Endodermal cell (in vitro differentiated cells): ENCODE data around the gene PTX4. TPM values are rescaled to one million over a fixed set of nuclear protein-coding genes. Genes with fewer than 3 reads are reported as not detected.
A peak's percentile ranks its signal among the peaks of the same experiment; 100 is the strongest.

Source experiments
- DNase-seq: peaks from one replicate; pipeline ENCODE4 v3.0.0-alpha.2; 2017
- H3K27ac ChIP-seq: 2 replicates; pipeline ENCODE4 v1.5.1; 2013; ENCODE audit warnings: mild to moderate bottlenecking, low read depth, low read length, moderate library complexity
- H3K27me3 ChIP-seq: 2 replicates; pipeline ENCODE4 v1.6.1; 2013; ENCODE audit warnings: mild to moderate bottlenecking, low read length, moderate library complexity; ENCODE audit not compliant: insufficient read depth, control insufficient read depth, poor library complexity, severe bottlenecking
- H3K36me3 ChIP-seq: 2 replicates; pipeline ENCODE4 v1.7.0; 2013; ENCODE audit warnings: mild to moderate bottlenecking, low read length, moderate library complexity; ENCODE audit not compliant: control insufficient read depth, insufficient read depth
- H3K4me1 ChIP-seq: one replicate; pipeline ENCODE4 v1.7.0; 2013; ENCODE audit warnings: low read length; ENCODE audit not compliant: control insufficient read depth, insufficient read depth
- H3K4me3 ChIP-seq: 2 replicates; pipeline ENCODE4 v1.5.1; 2013; ENCODE audit warnings: mild to moderate bottlenecking, low read length, moderate library complexity
- H3K9ac ChIP-seq: 2 replicates; pipeline ENCODE4 v1.6.1; 2013; ENCODE audit warnings: mild to moderate bottlenecking, low read length, moderate library complexity; ENCODE audit not compliant: poor library complexity, severe bottlenecking; ENCODE audit errors: extremely low read depth
- H3K9me3 ChIP-seq: 2 replicates; pipeline ENCODE4 v1.6.1; 2013; ENCODE audit warnings: mild to moderate bottlenecking, low read length, moderate library complexity; ENCODE audit not compliant: control insufficient read depth
- H3K27ac Mint-ChIP-seq: 2 replicates; pipeline ENCODE4 v1.8.0; 2020; ENCODE audit warnings: mixed read lengths
- H3K27me3 Mint-ChIP-seq: 2 replicates; pipeline ENCODE4 v1.8.0; 2021; ENCODE audit warnings: mild to moderate bottlenecking, mixed read lengths; ENCODE audit not compliant: insufficient read depth
- H3K36me3 Mint-ChIP-seq: 2 replicates; pipeline ENCODE4 v1.8.0; 2020; ENCODE audit warnings: low read depth, mixed read lengths
- H3K4me1 Mint-ChIP-seq: 2 replicates; pipeline ENCODE4 v1.8.0; 2020; ENCODE audit warnings: mixed read lengths
- H3K4me3 Mint-ChIP-seq: 2 replicates; pipeline ENCODE4 v1.8.0; 2020; ENCODE audit warnings: mild to moderate bottlenecking, moderate library complexity, mixed read lengths
- H3K9me3 Mint-ChIP-seq: 2 replicates; pipeline ENCODE4 v1.8.0; 2020; ENCODE audit warnings: mild to moderate bottlenecking, mixed read lengths
- WGBS, 2 experiments: methylation state at CpG; one replicate each; pipeline versions ENCODE4 v1.1.5 to v1.1.7; 2013; ENCODE audit warnings: missing lambda C conversion rate in 2 of 2, mixed read lengths in 1 of 2; ENCODE audit not compliant: insufficient coverage in 1 of 2, insufficient read length in 1 of 2; 5-methylcytosine and 5-hydroxymethylcytosine counted together
- total RNA-seq, 2 donors: library from RNA; stranded (reverse); fragmentation: NEBNext Ultra II Directional in 1 of 2; extraction: Animal tissue kit (Norgen Biotek cat#: 25700) in 1 of 2; gene quantifications; 2 replicates in 1 of 2; 3 replicates in 1 of 2; pipeline ENCODE4 v1.2.1, GENCODE V29; 2021
- TF ChIP-seq, protein P1 (sequence below): fragments of 200-600 bp; sonication (generic); conservative IDR thresholded peaks from 2 replicates; pipeline ENCODE4 v1.5.0; 2021; ENCODE audit warnings: antibody characterized with exemption, mild to moderate bottlenecking

Gene PTX4
- total RNA-seq, 2 donors from 2014 or later = not detected

DNA sequence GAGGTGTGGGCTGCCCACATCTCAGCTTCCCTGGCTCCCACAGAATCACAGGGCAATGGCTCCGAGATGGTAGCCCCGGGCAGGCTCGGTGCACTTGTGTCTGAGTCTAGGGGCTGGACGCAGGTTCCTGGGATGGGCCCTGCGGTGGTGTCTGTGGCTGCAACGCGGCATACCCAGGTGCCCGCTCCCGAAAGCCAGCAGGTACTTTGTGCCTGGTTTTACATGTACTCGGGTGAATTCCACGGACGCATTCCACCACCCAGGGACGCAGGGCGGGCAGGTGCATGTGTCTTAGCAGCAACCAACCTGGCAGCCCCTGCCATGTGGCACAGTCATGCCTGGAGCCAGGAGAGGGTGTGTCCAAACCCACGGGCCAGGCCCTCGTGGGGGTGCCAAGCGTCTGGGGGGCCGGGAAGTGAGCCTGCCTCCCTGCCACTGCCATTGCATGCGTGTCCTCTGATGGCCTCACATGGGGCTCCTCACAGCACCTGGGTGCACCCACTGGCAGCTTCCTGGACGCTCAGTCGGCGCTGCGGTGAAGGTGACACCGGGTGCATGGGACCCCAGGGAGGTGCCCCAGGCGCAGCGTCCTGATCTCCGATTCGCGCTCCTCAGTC is 40.3 kb upstream of the PTX4 start:
- no peaks in the 10 kb centered on the region for H3K27me3 ChIP-seq
- DNase-seq = no peak
- H3K9ac ChIP-seq = no peak overlapping the region
- H3K4me3 ChIP-seq = no peak overlapping the region
- H3K4me1 ChIP-seq = no peaks in the 10 kb centered on the region
- no peaks in the 10 kb centered on the region for H3K27me3 Mint-ChIP-seq
- H3K4me3 Mint-ChIP-seq = no peak overlapping the region
- H3K9me3 Mint-ChIP-seq = no peaks in the 10 kb centered on the region
- no peaks in the 10 kb centered on the region for H3K36me3 ChIP-seq
- H3K27ac ChIP-seq = no peak overlapping the region
- TF ChIP-seq, protein P1, sequence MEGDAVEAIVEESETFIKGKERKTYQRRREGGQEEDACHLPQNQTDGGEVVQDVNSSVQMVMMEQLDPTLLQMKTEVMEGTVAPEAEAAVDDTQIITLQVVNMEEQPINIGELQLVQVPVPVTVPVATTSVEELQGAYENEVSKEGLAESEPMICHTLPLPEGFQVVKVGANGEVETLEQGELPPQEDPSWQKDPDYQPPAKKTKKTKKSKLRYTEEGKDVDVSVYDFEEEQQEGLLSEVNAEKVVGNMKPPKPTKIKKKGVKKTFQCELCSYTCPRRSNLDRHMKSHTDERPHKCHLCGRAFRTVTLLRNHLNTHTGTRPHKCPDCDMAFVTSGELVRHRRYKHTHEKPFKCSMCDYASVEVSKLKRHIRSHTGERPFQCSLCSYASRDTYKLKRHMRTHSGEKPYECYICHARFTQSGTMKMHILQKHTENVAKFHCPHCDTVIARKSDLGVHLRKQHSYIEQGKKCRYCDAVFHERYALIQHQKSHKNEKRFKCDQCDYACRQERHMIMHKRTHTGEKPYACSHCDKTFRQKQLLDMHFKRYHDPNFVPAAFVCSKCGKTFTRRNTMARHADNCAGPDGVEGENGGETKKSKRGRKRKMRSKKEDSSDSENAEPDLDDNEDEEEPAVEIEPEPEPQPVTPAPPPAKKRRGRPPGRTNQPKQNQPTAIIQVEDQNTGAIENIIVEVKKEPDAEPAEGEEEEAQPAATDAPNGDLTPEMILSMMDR = no peak
- no peaks in the 10 kb centered on the region for H3K36me3 Mint-ChIP-seq
- 95 to 96% methylated on average over 20 to 29 of the region's 29 CpGs for WGBS, 2 experiments
- H3K4me1 Mint-ChIP-seq = no peaks in the 10 kb centered on the region
- no peaks in the 10 kb centered on the region for H3K9me3 ChIP-seq
- H3K27ac Mint-ChIP-seq = no peak overlapping the region

DNA sequence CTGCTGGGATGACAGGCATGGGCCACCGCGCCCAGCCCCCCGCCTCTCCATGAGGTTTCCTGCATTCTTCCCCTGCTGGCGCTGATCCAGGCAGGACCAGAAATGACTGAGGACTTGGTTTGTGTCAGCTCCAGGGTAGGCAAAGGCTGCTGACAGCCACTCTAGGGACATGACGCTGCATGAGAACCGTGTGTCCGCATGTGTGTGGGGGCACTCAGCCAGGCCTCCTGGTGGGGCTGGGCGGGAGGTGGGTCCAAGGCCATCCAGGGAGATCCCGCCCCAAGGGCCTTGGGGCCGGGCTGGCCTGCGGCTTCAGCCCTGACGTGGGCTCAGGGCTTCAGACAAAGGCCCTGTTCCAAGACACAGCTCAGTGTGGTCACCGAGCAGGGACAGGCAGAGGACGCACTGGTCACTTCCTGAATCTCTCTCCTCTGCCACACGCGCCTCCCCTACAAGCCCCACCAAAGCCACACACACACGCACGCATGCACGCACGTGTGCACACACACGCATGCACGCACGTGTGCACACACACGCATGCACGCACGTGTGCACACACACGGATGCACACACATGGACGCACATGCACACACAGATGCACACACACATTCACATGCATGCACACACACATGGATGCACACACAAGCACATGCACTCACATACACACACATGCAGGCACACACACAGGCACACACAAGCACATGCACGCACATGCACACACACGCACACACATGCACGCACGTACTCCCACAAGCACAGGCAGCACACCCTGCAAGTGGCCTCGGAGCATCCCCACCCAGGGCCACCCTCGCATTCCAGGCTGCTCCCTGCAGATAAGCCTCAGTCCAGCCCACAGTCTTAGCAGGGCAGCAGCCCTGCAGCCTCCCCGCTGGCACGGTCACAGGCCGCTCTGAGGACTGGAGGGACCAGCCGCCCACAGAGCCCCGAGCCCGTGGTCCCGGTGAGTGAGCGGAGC is 39.4 kb upstream of the PTX4 start:
- no peak for DNase-seq
- no peak overlapping the region for H3K4me3 ChIP-seq
- no peaks in the 10 kb centered on the region for H3K9me3 ChIP-seq
- H3K4me1 ChIP-seq = no peaks in the 10 kb centered on the region
- H3K9ac ChIP-seq = no peak overlapping the region
- H3K36me3 ChIP-seq = no peaks in the 10 kb centered on the region
- TF ChIP-seq, protein P1 = no peak
- WGBS, 2 experiments = 90 to 95% methylated on average over 25 to 42 of the region's 42 CpGs
- Mint-ChIP-seq H3K36me3 (peaks cover 3% of the 10 kb centered on the region), H3K4me1 (no peaks in the 10 kb centered on the region), H3K27ac (peak overlapping the region; percentile 75), H3K27me3 (no peaks in the 10 kb centered on the region), H3K4me3 (no peak overlapping the region), H3K9me3 (no peaks in the 10 kb centered on the region)
- H3K27me3 ChIP-seq = no peaks in the 10 kb centered on the region
- H3K27ac ChIP-seq = no peak overlapping the region

DNA sequence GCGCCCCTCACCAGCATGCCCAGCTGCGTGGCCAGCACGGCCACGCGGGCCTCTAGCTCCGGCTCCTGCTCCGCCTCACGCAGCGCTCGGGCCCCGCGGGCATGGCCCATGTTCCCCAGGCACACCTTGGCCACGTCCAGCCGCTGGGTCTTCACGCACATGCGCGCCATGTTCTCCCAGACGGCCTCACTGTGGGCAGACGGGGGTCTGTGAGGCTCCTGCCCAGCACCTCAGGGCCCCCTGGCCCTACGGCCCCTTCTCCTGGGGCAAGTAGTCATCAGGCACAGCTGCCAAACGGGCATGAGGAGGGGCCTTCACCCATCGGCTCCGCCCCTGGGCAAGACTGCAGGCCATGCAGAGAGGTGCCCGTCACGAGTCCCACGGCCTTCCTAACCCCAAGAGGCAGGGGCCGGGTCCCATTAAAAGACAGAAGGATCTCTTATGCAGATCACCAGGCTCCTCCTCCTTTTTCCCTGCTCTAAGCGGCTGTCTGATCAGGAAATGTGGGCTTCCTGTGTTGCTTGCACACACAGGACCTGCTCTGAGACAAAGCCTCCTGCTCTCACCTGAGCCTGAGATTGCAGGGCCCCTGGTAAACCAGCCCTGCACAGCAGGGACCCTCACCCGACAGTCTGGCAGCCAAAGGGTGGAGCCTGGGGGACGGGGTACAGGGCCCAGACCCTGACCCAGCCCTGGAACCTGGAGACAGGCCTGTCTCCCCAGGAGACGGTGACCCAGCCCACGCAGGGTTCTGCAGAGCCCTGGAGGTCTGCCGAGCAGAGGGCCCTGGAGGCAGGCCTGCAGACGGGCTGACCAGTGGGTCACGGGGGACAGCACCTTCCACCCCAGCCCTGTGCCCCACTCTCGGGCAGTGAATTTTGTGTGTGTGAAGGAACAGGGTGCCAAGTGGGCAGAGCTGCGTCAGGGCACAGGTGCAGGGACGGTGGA is 38.1 kb upstream of the PTX4 start:
- H3K9ac ChIP-seq = no peak overlapping the region
- H3K4me3 ChIP-seq = no peak overlapping the region
- H3K27me3 ChIP-seq = no peaks in the 10 kb centered on the region
- peaks cover 7% of the 10 kb centered on the region for H3K36me3 Mint-ChIP-seq
- H3K9me3 Mint-ChIP-seq = no peaks in the 10 kb centered on the region
- no peaks in the 10 kb centered on the region for H3K4me1 ChIP-seq
- no peak overlapping the region for H3K27ac ChIP-seq
- no peak for DNase-seq
- H3K4me1 Mint-ChIP-seq = no peaks in the 10 kb centered on the region
- no peak overlapping the region for H3K4me3 Mint-ChIP-seq
- H3K27me3 Mint-ChIP-seq = no peaks in the 10 kb centered on the region
- H3K9me3 ChIP-seq = no peaks in the 10 kb centered on the region
- TF ChIP-seq, protein P1 = no peak
- H3K27ac Mint-ChIP-seq = peak overlapping the region; percentile 58
- 92 to 93% methylated on average over 31 to 38 of the region's 38 CpGs for WGBS, 2 experiments
- no peaks in the 10 kb centered on the region for H3K36me3 ChIP-seq
